ENCODE data around the gene UBE2G1. TPM values are rescaled to one million over a fixed set of nuclear protein-coding genes. Genes with fewer than 3 reads are reported as not detected.
A peak's percentile ranks its signal among the peaks of the same experiment; 100 is the strongest.
"Not testable (repeated sequence)": the region's sequence is repeated elsewhere in the genome, so short reads cannot be mapped to it uniquely, and the experiment has no call there.

The UBE2G1 gene
- total and polyA plus RNA-seq, 2 of the 8 experiments (the other 6 are each of a cell fraction or from before 2014, with no cell fraction given), result 73.9 to 170 TPM

DNA sequence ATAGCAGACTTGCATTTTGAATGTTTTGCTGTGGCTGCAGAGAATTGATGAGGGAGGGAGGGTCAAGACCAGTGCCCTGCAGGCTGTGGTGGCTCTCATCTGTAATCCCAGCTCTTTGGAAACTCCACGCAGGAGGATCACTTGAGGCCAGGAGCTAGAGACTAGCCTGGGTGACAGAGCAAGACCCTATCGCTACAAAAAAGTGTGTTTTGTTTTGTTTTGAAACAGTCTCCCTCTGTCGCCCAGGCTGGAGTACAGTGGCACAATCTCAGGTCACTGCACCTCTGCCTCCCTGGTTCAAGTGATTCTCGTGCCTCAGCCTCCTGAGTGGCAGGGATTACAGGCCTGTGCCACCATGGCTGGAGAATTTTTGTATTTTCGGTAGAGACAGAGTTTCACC is 1.9 kb upstream of the UBE2G1 start (continued):
- no peak for TF ChIP-seq EZH2 (IDR thresholded peaks at IDR 0.05; ENCODE audit: low read depth, low read length, severe bottlenecking)
- TF ChIP-seq, protein P1, sequence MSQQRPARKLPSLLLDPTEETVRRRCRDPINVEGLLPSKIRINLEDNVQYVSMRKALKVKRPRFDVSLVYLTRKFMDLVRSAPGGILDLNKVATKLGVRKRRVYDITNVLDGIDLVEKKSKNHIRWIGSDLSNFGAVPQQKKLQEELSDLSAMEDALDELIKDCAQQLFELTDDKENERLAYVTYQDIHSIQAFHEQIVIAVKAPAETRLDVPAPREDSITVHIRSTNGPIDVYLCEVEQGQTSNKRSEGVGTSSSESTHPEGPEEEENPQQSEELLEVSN (IDR thresholded peaks at IDR 0.05), result no peak
- TF ChIP-seq KDM4A (IDR thresholded peaks at IDR 0.05; ENCODE audit: low read depth, low read length, severe bottlenecking), result no peak
- TF ChIP-seq SIX5 (IDR thresholded peaks at IDR 0.05; ENCODE audit: low read depth, low read length), result no peak
- TF ChIP-seq SP2 (IDR thresholded peaks at IDR 0.05; ENCODE audit: low read length), result no peak
- no peak for TF ChIP-seq NANOG (IDR thresholded peaks at IDR 0.05; ENCODE audit: insufficient read depth, low read depth, low read length, poor library complexity, severe bottlenecking)
- TF ChIP-seq, protein P2, sequence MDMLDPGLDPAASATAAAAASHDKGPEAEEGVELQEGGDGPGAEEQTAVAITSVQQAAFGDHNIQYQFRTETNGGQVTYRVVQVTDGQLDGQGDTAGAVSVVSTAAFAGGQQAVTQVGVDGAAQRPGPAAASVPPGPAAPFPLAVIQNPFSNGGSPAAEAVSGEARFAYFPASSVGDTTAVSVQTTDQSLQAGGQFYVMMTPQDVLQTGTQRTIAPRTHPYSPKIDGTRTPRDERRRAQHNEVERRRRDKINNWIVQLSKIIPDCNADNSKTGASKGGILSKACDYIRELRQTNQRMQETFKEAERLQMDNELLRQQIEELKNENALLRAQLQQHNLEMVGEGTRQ (IDR thresholded peaks at IDR 0.05; ENCODE audit: low read length), result no peak

DNA sequence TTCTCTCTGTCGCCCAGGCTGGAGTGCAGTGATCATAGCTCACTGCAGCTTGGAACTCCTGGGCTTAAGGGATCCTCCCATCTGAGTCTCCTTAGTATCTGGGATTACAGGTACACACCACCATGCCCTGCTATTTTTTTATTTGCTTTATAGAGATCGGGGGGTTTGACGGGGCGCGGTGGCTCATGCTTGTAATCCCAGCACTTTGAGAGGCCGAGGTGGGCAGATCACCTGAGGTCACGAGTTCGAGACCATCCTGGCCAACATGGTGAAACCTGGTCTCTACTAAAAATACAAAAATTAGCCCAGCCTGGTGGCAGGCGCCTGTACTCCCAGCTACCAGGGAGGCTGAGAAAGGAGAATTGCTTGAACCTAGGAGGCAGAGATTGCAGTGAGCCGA is 702 bp upstream of the UBE2G1 start:
- H3K18ac ChIP-seq (ENCODE audit: extremely low read depth, low read length); H4K5ac ChIP-seq (ENCODE audit: insufficient read length, low read depth, low read length); H3K36me3 ChIP-seq (ENCODE audit: control insufficient read depth in 2 of 4, insufficient read depth in 4 of 4, low read length in 3 of 4); H3K23ac ChIP-seq (ENCODE audit: insufficient read length); H3K27ac ChIP-seq (ENCODE audit: low read depth, low read length); H2BK20ac ChIP-seq (ENCODE audit: low read length); H3K4me1 ChIP-seq (replicated peaks in 1 of 4; ENCODE audit: control insufficient read depth in 3 of 4, insufficient read depth in 4 of 4, low read length in 3 of 4); H2AFZ ChIP-seq (ENCODE audit: low read length); H4K20me1 ChIP-seq (replicated peaks in 1 of 2; ENCODE audit: control insufficient read depth in 1 of 2, insufficient read depth in 2 of 2, low read length in 2 of 2); H4K8ac ChIP-seq (ENCODE audit: extremely low read depth, insufficient read depth, low read length); H3K56ac ChIP-seq (replicated peaks; ENCODE audit: insufficient read length, low read depth, low read length); H2BK15ac ChIP-seq (ENCODE audit: low read length); H4K91ac ChIP-seq (replicated peaks; ENCODE audit: insufficient read length, low read length); H3K9ac ChIP-seq (replicated peaks in 1 of 4; ENCODE audit: extremely low read depth in 1 of 4, low read depth in 3 of 4, low read length in 3 of 4); H3K4ac ChIP-seq (replicated peaks; ENCODE audit: insufficient read length, low read depth, low read length); H3K9me3 ChIP-seq (ENCODE audit: insufficient read depth in 2 of 2, low read depth in 1 of 2, low read length in 1 of 2); H3K27me3 ChIP-seq (replicated peaks in 1 of 4; ENCODE audit: control insufficient read depth in 3 of 4, extremely low read depth in 1 of 4, insufficient read depth in 3 of 4, low read length in 3 of 4); H3K23me2 ChIP-seq (ENCODE audit: low read depth, low read length); H2BK5ac ChIP-seq (ENCODE audit: low read depth, low read length); H2BK120ac ChIP-seq (replicated peaks; ENCODE audit: low read depth, low read length); FAIRE-seq; H3K79me1 ChIP-seq (ENCODE audit: low read depth, low read length); H3K4me3 ChIP-seq (ENCODE audit: extremely low read depth in 1 of 4, insufficient read depth in 2 of 4, low read depth in 3 of 4, low read length in 4 of 4); H2BK12ac ChIP-seq (ENCODE audit: low read depth, low read length); DNase-seq (ENCODE audit: low read depth in 1 of 2, low spot score in 2 of 2); H2AK5ac ChIP-seq (ENCODE audit: low read depth, low read length); H3K14ac ChIP-seq (ENCODE audit: insufficient read length): not testable (repeated sequence)
- ChIA-PET POLR2A (ENCODE audit: partially characterized antibody) (interaction anchor here (0.6 to 4.4 kb wide), 6 partner anchors 9 to 38 kb away, joined by 3 to 45 read pairs (median 8); no protein-coding TSS in a partner anchor), CTCF (ENCODE audit: partially characterized antibody) (interaction anchor here (0.7 to 1.9 kb wide), 7 partner anchors 22 to 167 kb away, joined by 3 to 8 read pairs (median 3); no protein-coding TSS in a partner anchor)
- Histone ChIP-seq H3K79me2 (ENCODE audit: control insufficient read depth in 1 of 2, insufficient read depth in 2 of 2, low read length in 2 of 2) (peaks cover 22 to 42% of the 10 kb centered on the region in 2 experiments), H3K4me2 (ENCODE audit: insufficient read depth in 1 of 2, low read depth in 2 of 2, low read length in 2 of 2) (peak overlapping the region in 1 of 2 experiments; percentile 13; a peak in 1 of 4 replicates)
- 94% methylated on average over 10 of the region's 10 CpGs; no CpG with 5 or more reads in 1 of the 2 experiments for WGBS, 2 experiments (ENCODE audit: extremely low coverage in 1 of 2, insufficient coverage in 1 of 2, insufficient read length in 1 of 2, insufficient replicate concordance in 2 of 2, low coverage in 1 of 2, low lambda C conversion rate in 2 of 2, missing lambda C conversion rate in 1 of 2)

Data from H1 (cell line).